NCI-H128 (cell line): ENCODE data around the gene RBP3.

Experiments
- DNase-seq: peaks from one replicate; lab custom pipeline; 2025; ENCODE audit not compliant: unreplicated experiment; lab: John Stamatoyannopoulos, UW

The RBP3 gene

DNA sequence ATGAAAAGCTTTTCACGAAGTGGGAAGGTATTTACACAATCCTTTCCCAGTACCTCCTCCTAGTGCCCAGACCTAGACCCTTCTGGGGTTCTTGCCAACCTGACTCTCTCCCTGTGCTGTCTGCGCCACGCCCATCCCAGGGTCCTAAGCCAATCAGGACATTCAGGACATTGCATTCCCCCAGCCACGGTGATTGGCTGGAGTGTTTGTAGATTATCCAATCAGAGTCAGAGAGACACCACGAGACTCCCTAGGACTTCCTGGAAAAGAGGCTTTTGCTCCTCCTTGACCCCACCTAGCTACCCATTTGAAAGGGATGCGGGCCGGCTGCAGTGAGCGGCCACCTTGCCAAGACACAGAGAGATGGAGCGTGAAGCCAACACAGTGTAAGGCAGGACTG lies 29.5 kb upstream of the RBP3 start:
- no peak for DNase-seq

DNA sequence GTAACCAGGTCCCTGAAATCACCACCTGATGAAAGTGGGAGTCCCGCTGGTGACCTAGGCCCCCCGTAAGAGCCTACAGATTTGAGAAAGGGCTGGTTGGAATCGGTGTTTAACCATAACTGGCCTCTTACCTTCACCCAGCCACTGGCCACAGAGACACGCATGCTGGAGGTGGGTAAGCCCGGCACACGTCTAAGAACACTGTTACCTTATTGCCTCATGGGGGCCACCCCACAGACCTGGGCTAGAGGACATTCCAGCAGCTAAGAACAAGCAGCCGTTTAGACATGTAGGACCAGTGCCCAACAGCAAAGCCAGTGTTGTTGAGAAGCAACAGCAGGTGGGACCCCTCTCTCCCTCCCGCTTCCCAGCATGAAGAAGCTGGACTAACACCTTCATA lies 28.4 kb upstream of the RBP3 start:
- DNase-seq: no peak

DNA sequence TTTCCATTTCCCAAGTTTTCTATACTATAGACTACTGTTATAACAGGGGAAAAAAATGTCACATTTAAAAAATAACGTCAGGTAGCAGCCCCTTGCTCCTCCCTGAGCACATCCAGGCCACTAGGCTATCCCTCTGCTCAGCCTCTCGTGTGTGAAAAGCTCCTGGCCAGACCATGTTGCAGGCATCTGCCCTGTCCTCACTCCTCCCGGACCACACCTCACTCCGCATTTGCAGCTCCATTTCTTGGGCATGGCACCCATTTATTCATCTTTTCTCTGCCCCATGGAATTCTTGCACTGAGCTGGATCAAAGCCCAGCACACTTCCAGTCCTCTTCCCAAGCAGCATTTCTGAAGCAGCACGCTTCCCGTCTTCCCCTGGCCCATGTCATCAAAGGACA lies 27.4 kb upstream of the RBP3 start:
- DNase-seq: no peak

DNA sequence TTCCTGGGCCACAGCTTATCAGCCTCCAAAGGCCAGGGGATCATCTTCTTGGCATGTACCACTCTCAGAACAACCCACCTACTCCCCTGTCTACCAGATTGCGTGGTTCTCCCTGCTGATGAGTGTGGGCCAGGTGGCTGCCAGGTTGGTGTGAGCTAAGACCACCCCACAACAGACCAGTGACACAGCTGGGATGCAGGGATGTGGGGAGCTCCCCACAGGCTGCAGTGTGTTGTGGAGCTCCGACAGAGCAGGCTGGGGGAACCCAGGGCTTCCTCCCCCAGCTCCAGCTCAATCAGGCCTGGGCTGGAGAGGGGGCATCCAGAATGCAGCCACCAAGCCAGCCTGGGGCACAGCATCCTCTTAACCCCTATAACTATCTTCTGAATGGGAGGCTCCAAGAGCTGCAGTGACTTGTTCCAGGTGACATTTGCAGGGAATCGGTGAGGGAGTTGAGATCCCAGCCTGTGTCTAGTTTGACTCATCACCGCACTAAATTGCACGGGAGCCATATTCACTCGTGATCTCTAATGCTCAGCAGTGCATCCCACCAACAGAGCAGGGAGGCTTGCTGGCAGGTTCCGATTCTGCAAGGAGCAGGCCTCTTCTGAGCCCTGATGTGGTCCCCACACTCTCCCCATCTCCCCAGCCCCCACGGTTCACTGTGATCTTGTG lies 26.5 kb upstream of the RBP3 start:
- DNase-seq: no peak

DNA sequence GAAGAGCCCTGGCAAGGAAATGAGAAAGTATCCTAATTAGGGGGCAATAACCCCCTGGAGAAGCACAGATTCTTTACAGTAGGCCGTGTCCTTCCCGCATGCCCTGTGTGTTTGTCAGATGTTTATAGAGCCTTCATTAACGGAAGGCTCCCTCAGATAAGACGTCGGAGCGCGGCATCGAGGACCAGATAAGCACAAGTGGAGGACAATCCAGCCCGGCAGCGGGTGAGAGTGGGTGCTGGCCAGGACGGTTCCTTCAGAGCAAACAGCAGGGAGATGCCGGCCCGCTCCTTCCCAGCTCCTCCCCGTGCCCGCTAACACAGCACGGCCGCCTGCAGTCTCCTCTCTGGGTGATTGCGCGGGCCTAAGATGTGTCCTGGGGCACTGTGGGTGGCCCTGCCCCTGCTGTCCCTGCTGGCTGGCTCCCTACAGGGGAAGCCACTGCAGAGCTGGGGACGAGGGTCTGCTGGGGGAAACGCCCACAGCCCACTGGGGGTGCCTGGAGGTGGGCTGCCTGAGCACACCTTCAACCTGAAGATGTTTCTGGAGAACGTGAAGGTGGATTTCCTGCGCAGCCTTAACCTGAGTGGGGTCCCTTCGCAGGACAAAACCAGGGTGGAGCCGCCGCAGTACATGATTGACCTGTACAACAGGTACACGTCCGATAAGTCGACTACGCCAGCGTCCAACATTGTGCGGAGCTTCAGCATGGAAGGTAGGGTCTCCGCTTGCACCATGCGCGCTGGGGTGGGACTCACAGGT lies 25.7 kb upstream of the RBP3 start, which contains the start of gene GDF2:
GDF2 (plus strand) TSS at position 155 of the 762 bp plus-strand sequence; CDS start at position 370, 215 bp downstream.
- DNase-seq: no peak

DNA sequence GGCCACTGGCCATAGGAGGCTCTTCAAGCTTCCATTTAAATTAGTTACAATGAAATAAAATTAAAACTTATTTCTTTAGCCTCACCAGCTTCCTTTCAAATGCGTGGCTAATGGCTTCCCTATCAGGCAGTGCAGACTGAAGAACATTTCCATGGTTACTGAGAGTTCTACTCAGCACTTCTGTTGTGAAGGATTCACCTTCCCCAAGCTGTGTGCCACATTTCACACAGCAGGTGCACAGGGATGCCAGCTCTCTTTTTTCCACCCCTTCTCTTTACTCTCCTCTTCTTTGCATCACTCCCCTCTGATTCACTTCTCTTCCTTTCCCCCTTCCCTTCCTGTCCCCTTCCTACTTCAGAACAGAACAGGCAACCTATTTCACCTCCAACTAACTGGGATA lies 25.1 kb upstream of the RBP3 start:
- no peak for DNase-seq

DNA sequence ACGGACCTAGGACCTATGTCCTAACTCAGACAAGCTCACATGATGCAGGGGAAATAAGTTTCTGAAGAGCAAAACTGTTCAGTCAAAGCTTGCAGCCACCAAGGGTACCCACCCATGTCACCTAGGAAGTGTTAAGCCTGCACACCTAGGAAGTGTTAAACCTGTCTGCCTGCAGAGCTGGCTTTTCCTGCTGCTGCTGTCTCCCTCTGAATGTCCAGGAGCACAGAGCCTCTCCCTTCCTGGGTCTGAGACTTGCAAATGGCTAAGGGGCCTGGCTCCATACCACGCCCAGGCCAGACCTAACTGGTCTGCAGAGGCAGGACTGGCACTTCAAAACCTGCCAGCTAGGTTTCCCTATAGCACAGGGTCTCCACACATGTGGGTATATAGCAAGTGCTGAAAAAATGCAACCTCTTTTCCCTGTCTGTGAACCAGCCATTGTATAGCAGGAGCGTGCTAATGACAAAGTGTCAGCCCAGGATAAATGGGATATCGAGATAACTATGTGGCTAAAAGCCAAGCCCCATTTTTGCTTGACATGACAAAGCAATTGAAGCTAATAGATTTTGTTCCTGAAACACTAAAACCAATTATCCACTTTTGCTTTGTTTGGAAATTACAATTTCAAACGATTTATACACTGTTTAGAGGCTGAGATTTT lies 24.4 kb upstream of the RBP3 start:
- no peak for DNase-seq

DNA sequence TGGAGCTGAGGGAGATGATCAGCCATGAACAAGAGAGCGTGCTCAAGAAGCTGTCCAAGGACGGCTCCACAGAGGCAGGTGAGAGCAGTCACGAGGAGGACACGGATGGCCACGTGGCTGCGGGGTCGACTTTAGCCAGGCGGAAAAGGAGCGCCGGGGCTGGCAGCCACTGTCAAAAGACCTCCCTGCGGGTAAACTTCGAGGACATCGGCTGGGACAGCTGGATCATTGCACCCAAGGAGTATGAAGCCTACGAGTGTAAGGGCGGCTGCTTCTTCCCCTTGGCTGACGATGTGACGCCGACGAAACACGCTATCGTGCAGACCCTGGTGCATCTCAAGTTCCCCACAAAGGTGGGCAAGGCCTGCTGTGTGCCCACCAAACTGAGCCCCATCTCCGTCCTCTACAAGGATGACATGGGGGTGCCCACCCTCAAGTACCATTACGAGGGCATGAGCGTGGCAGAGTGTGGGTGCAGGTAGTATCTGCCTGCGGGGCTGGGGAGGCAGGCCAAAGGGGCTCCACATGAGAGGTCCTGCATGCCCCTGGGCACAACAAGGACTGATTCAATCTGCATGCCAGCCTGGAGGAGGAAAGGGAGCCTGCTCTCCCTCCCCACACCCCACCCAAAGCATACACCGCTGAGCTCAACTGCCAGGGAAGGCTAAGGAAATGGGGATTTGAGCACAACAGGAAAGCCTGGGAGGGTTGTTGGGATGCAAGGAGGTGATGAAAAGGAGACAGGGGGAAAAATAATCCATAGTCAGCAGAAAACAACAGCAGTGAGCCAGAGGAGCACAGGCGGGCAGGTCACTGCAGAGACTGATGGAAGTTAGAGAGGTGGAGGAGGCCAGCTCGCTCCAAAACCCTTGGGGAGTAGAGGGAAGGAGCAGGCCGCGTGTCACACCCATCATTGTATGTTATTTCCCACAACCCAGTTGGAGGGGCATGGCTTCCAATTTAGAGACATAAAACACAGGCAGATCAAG lies 22.6 kb upstream of the RBP3 start:
- DNase-seq: no peak

DNA sequence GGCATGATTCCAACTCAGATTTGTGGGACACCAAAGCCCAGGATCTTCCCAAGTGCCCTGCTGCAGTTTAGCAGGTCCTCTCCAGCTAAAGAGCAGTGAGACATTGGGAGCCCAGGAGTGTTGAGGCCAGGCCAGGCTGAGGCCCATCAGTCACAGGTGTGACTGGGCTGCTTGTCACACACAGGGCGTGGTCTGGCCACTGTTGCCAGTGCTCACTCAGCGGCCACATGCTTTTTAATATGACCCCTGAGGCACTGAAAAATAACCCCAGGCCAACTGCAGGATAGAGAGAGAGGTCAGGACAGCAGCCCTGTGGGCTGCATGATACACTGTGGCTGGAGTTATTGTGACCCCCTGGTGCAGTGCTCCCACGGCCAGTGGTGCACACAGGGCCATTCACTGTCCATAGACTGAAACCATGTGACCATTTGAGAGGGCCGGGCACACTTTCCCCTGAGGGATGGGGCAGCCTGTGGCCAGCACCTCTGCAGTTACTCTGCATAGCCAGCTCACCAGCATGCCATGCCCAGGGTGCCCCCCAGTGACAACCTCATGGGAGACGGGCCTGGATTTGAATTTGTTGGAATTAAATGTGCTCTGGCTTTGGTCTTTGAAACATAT lies 21.7 kb upstream of the RBP3 start:
- no peak for DNase-seq

DNA sequence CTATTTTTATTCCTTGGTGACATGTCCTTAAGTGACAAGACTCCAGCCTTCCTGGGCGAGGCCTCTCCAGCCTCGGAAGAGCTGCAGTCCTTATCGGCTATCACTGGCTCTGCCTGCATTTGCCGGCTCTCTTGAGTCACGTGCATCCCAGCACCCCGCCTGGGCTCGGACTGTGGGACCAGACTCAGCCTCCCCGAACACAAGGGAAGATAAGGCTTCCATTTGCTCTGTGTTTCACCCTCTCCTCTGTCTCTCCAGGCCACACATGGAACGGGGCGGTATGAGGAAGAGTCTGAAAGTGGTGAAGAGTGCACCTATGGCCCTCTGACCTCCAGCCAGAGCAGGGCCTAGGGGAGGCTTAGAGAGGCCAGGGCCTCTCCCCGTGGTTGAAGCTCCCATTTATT lies 21.2 kb upstream of the RBP3 start:
- no peak for DNase-seq

DNA sequence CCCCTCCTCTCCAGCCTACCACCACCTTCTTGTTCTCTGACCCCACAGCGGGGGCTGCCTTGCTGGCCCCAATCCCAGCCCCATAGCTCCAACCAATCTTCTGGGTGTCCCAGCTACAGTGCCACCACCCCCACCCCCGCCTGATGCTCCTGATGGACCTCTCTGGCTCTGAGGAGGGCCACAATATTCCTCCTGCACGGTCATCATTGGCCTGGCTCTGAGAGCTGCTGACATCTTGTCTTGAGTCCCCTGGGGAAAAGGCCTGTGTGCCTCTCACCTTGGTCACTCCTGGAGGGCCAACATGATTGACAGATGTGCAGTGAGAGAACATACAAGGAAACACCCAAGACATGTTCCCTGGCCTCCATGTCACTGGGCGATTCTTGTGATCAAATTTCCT lies 18.3 kb upstream of the RBP3 start:
- no peak for DNase-seq

DNA sequence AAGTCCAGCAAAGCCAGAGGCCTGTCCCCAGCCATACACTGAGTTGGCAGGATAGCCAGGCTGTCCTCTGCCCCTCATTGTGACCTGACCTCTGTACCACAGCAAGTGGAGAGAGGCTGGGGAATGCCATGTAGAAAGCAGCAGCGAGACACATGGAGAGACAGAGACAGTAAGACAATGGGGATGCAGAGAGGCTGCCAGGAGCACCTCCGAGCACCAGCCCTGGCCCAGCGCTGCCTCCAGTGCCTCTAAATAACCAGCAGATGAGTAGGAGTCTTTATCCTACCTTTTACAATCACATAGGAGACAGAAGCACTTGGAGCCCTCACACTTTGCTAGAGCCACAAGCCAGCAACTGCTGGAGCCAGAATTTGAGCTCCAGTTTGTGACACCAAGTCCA lies 17.8 kb upstream of the RBP3 start:
- DNase-seq: no peak

DNA sequence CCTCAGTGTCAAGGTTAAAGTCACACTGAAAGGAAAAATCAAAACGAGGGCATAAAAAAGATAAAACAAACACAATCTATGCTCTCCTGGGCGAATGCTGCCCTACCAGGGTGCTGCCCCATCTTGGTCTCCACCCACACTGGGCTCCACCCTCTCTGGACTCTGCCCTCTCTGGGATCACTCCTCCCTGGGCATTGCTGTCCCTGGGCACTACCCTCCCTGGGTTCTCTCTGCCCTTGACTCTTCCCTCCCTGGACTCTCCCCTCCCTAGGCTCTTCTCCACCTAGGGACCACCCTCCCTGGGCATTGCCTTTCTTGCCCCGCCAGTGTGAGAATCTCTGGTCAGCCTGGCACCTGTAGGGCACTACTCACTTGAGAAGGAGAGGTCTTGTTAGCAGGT lies 17.4 kb upstream of the RBP3 start:
- no peak for DNase-seq

DNA sequence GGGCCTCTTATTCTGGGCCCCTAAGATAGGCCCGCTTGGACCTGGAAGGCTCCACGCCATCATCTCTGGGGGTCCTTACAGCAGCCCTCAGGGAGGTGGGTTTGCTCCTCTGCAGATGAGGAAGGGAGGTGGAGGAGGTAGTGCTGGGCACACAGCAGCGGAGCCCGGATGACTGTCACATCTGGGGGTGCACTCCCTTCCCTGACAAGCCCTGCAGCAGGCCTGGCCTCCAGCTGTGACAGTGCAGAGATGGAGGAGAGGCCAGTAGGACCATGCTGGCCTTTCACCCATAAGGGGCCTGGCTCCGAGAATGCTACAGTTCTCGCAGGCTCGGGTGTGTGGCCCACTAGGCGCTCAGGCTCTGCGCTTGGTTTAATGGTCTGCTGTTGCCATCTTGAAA lies 16.7 kb upstream of the RBP3 start:
- DNase-seq: no peak

DNA sequence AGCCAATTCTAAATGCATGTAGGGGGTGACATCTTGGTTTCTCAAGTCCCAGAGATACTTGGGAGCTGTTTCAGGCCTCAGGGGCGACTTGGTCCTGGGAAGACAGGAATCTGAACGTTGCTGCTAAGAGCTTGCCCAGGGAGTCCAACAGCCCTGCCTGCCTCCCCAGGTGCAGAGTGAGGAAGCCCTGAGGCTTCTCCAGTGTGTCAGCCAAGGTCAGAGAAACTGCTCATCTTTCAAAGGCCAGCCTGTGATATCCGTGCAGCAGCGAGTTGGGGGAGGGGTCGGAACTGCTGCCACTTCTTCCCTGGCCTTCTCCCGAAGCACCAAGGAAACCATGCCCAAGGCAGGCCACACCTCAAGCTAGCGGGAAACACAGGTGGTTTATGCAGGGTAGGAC lies 16.2 kb upstream of the RBP3 start:
- no peak for DNase-seq

DNA sequence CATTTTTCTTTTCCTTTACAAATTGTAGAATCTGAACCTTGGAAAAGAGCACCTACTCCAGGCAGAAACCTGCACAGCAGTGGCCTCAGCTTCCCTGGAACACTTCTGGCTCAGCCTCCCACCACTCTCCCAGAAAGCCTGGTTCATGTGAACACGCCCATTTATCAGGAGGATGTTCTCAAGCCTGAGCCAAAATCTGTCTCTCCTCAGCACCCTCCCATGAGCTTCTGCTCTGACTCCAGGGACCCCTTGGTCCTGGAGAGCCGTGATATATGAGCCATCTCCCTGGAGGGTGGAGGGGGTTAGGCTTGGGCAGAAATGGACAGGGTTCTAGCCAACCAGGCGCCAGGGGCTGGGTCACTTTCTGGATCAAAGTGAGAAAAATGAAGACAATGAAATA lies 15.8 kb upstream of the RBP3 start:
- DNase-seq: no peak

DNA sequence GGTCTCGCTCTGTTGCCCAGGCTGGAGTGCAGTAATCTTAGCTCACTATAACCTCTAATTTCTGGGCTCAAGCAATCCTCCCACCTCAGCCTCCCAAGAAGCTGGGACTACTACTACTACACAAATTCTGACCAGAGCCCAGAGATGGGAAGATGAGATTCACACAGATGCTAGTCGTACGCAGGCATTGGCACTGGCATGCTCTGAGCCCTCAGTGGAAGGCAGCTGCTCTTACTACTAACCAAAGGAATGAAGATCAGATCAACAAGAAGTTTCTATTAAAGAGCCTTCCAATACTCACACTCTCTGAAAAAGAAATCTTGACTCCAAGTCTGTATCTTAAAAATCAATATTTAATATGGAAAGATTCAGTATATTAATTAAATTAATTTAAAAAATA lies 15.2 kb upstream of the RBP3 start:
- no peak for DNase-seq

DNA sequence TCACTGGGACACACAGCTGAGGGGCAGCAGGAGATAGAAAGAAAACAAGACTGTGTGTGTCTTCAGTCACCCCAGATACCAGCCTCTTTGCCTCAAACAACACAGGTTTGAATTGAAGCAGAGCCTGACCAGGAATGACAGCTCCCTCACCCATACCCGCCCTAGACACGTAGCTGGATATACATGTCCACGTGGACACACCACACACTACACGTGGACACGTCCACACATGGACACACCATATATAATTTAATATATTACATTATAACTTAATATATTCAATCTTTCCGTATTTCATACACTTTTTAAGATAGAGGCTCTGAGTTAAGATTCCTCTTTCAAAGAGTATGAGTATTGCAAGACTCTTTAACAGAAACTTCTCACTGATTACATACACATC lies 14.6 kb upstream of the RBP3 start:
- no peak for DNase-seq

DNA sequence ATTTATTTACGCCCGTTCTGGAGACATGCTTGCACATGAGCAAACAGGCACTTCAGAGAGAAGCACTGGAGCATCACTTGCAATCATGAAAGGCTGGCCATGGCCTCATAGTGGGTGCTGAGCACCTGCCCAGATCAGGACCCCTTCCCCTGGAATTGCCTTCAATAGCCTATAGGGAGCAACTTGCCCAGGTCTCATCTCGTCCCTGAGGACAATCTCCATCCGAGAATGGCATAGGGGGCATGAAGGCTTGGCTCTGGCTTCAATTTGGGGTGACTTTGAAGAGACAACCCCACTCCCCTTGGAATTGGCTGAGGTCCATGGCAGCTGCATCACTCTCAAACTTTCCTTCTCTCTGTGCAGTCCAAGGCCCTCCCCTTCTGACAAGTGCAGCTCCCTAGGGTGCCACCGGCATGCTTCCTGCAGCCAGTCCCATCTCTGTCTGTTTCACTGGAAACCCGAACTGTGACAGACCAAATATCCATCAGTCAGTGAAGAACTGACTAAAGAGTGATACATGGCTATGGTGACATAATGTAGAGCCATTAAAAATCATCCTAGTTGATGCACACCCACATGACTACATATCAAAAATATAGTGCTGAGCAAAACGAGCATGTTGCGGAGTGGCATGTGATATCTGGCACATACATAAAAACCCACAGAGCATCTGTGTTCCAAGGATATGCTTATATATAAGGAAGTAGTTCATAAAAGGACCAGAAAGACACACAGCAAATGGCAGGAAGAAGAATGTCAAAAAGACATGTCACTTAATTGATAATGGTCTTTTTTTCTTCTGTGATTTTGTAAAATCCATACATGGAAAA lies 13.5 kb upstream of the RBP3 start:
- no peak for DNase-seq

DNA sequence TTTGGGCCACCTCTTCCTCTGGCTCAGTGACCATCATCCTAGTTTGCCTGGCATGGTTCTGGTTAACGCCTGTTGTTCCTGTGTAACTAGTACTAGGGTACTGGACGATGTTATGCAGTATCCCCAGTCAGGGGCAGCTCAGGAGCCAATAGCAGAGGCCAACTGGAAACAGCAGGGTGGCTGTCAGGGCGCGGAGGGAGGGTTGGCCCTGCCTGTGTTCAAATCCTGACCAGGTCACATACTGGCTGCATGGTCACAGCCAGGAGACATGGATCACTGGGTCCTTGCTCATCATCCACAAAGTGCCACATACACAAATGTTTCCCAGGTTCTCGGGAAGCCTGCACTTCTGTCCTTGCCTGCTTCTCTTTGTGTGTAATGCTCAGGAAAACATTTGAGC lies 12.3 kb upstream of the RBP3 start:
- DNase-seq: no peak
